ENCODE measurements around the gene KNOP1. TPM values are rescaled to one million over a fixed set of nuclear protein-coding genes. Genes with fewer than 3 reads are reported as not detected.
"Not testable (repeated sequence)": the region's sequence is repeated elsewhere in the genome, so short reads cannot be mapped to it uniquely, and the experiment has no call there.

The KNOP1 gene
- total RNA-seq, 2 donors from 2014 or later, result 4.1 to 5.4 TPM

GRCh38 chr16:19677402-19677801 lies 40.6 kb downstream of the KNOP1 start:
- Histone ChIP-seq H3K4me3 (no peak overlapping the region), H3K9me3 (no peaks in the 10 kb centered on the region), H3K36me3 (peaks cover 15% of the 10 kb centered on the region), H3K27me3 (no peaks in the 10 kb centered on the region), H3K27ac (no peak overlapping the region), H3K4me1 (peaks cover 0 to 7% of the 10 kb centered on the region in 2 donors)
- no peak for DNase-seq (ENCODE audit: low spot score)
- TF ChIP-seq CTCF (IDR thresholded peaks at IDR 0.05), result no peak

GRCh38 chr16:19674485-19674884 lies 43.5 kb downstream of the KNOP1 start:
- Histone ChIP-seq H3K27me3 (no peaks in the 10 kb centered on the region), H3K27ac (no peak overlapping the region), H3K4me3 (no peak overlapping the region), H3K4me1 (no peaks in the 10 kb centered on the region), H3K36me3 (peaks cover 26% of the 10 kb centered on the region), H3K9me3 (no peaks in the 10 kb centered on the region)
- no peak for DNase-seq (ENCODE audit: low spot score)
- TF ChIP-seq CTCF (IDR thresholded peaks at IDR 0.05), result no peak

- H3K4me1 ChIP-seq, result no peaks in the 10 kb centered on the region
- no peak for TF ChIP-seq CTCF (IDR thresholded peaks at IDR 0.05)
- no peaks in the 10 kb centered on the region for H3K9me3 ChIP-seq
- DNase-seq (ENCODE audit: low spot score), result no peak
- no peak overlapping the region for H3K27ac ChIP-seq
- no peaks in the 10 kb centered on the region for H3K27me3 ChIP-seq
- H3K36me3 ChIP-seq, result peaks cover 33% of the 10 kb centered on the region
- H3K4me3 ChIP-seq, result no peak overlapping the region
These were observed 45.6 kb downstream of the KNOP1 start for GRCh38 chr16:19672378-19672777.

GRCh38 chr16:19666477-19666876 lies 51.5 kb downstream of the KNOP1 start:
- no peak for TF ChIP-seq CTCF (IDR thresholded peaks at IDR 0.05)
- Histone ChIP-seq H3K9me3 (peaks cover 0 to 4% of the 10 kb centered on the region in 2 donors), H3K27ac (peak overlapping the region; percentile 32 to 34), H3K4me1 (peaks cover 0 to 15% of the 10 kb centered on the region in 2 donors), H3K27me3 (no peaks in the 10 kb centered on the region), H3K36me3 (peaks cover 19% of the 10 kb centered on the region), H3K4me3 (no peak overlapping the region)
- DNase-seq (ENCODE audit: low spot score), result no peak

- DNase-seq (ENCODE audit: low spot score); H3K27ac ChIP-seq; H3K27me3 ChIP-seq; H3K9me3 ChIP-seq; H3K4me3 ChIP-seq: not testable (repeated sequence)
- peaks cover 0 to 15% of the 10 kb centered on the region in 2 donors for H3K4me1 ChIP-seq
- H3K36me3 ChIP-seq, result peaks cover 13% of the 10 kb centered on the region
These were observed 52.7 kb downstream of the KNOP1 start for GRCh38 chr16:19665313-19665712.

- no peak overlapping the region for H3K27ac ChIP-seq
- TF ChIP-seq CTCF (IDR thresholded peaks at IDR 0.05), result no peak
- H3K4me1 ChIP-seq, result peaks cover 0 to 15% of the 10 kb centered on the region in 2 donors
- no peak for DNase-seq (ENCODE audit: low spot score)
- H3K36me3 ChIP-seq, result peaks cover 4% of the 10 kb centered on the region
- H3K27me3 ChIP-seq, result no peaks in the 10 kb centered on the region
- H3K9me3 ChIP-seq, result peaks cover 0 to 4% of the 10 kb centered on the region in 2 donors
- no peak overlapping the region for H3K4me3 ChIP-seq
These were observed 53.9 kb downstream of the KNOP1 start for GRCh38 chr16:19664166-19664565.
